ENCODE data around the gene ODC1.

DNA sequence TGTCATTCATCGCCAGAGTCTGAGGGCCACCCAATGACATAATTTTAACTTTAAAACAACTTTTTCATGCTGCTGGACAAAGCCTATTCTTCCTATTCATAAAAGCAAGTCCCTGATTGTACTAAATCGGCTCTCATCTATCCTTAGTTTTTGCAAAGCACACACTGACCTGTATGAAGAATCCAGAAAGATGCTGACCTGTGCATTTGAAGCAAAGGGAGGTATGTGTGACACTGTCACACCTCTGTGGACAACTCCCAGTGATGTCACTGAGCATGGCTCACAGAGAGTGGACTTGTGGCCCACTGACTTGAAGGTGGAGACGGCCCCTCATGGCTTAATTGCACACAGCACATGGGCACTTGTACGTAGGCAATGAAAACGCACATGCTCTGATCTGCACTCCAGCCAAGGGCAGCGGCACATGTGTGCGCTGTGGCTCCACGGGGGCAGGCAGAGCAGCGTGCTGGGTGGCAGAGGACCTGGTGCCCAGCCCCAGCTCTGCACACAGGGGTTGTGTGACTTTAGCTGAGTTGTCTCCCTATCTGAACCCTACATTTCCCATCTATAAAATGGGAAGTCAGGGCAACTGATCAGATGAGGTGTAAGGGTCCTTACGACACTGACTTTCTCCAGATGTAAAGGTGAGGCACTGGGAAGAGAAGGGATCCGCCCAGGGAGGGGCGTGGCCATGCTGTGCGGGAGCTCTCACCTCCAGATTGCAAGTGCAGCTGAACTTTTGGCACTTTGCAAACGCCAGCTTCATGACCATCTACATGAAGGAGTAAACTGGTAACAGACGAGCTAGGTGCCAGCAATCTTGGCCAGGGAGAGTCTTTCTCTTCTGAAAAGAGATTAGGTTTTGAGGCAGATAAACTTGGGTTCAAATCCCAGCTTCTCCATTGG, 14.3 kb upstream of the ODC1 start:
- TF ChIP-seq, protein P1, sequence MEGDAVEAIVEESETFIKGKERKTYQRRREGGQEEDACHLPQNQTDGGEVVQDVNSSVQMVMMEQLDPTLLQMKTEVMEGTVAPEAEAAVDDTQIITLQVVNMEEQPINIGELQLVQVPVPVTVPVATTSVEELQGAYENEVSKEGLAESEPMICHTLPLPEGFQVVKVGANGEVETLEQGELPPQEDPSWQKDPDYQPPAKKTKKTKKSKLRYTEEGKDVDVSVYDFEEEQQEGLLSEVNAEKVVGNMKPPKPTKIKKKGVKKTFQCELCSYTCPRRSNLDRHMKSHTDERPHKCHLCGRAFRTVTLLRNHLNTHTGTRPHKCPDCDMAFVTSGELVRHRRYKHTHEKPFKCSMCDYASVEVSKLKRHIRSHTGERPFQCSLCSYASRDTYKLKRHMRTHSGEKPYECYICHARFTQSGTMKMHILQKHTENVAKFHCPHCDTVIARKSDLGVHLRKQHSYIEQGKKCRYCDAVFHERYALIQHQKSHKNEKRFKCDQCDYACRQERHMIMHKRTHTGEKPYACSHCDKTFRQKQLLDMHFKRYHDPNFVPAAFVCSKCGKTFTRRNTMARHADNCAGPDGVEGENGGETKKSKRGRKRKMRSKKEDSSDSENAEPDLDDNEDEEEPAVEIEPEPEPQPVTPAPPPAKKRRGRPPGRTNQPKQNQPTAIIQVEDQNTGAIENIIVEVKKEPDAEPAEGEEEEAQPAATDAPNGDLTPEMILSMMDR (IDR thresholded peaks at IDR 0.05 in 8 of 11, conservative IDR thresholded peaks at IDR 0.05 in 3 of 11) = no peak
- no peak for TF ChIP-seq POLR2A (IDR thresholded peaks at IDR 0.05)

Measured in spleen (tissue), 7 donors.